IMR-90 (cell line): Measurements from ENCODE around the gene HSPA1A. TPM values are rescaled to one million over a fixed set of nuclear protein-coding genes. Genes with fewer than 3 reads are reported as not detected.

Source experiments
- ATAC-seq: fragments of 200-7000 bp; cut with Tn5 transposase; 2 replicates; pipeline ENCODE4 v1.9.1; 2020; ENCODE audit warnings: low read depth, mild to moderate bottlenecking, moderate library complexity
- BruUV-seq: library from RNA; stranded (reverse); fragments of 400-500 nt; replicated peaks from 2 replicates; lab custom pipeline; 2021; lab: Mats Ljungman, UMichigan
- CTCF ChIA-PET: fragments of 300-600 bp; formaldehyde crosslinking; extraction: SDS; loops from one replicate; lab custom pipeline; 2021; ENCODE audit warnings: antibody characterized with exemption; lab: Yijun Ruan, JAX
- POLR2A ChIA-PET: fragments of 300-600 bp; sonication (Branson Sonifier 250); formaldehyde crosslinking; loops from one replicate; lab custom pipeline; 2022; ENCODE audit warnings: antibody characterized with exemption; ENCODE audit not compliant: unreplicated experiment; lab: Charles Lee
- DNase-seq: peaks from one replicate; pipeline ENCODE4 v3.0.0; 2013
- H2AFZ ChIP-seq: replicated peaks from 2 replicates; pipeline ENCODE3; 2013; ENCODE audit warnings: low read length, mild to moderate bottlenecking; ENCODE audit not compliant: poor library complexity
- H2AK5ac ChIP-seq: 2 replicates; pipeline ENCODE4 v1.6.1; 2013; ENCODE audit warnings: low read depth, low read length, inconsistent platforms
- H2AK9ac ChIP-seq: replicated peaks from 2 replicates; pipeline ENCODE3; 2013; ENCODE audit warnings: mild to moderate bottlenecking, low read depth, low read length, moderate library complexity; ENCODE audit not compliant: poor library complexity
- H2BK120ac ChIP-seq: 2 replicates; pipeline ENCODE4 v1.6.1; 2013; ENCODE audit warnings: low read depth, low read length, inconsistent platforms
- H2BK15ac ChIP-seq: 3 replicates; pipeline ENCODE4 v1.6.1; 2013; ENCODE audit warnings: low read depth, low read length, inconsistent platforms
- H2BK20ac ChIP-seq: 2 replicates; pipeline ENCODE4 v1.6.1; 2013; ENCODE audit warnings: low read depth, mild to moderate bottlenecking, inconsistent platforms, low read length, moderate library complexity
- H2BK5ac ChIP-seq: 2 replicates; pipeline ENCODE4 v1.6.1; 2013; ENCODE audit warnings: mild to moderate bottlenecking, low read depth, low read length, inconsistent platforms; ENCODE audit not compliant: poor library complexity, severe bottlenecking
- H3K14ac ChIP-seq: replicated peaks from 2 replicates; pipeline ENCODE4 v1.6.1; 2013; ENCODE audit warnings: low read depth, low read length, inconsistent platforms
- H3K18ac ChIP-seq: 2 replicates; pipeline ENCODE4 v1.6.1; 2013; ENCODE audit warnings: low read depth, low read length, control low read depth
- H3K23ac ChIP-seq: 2 replicates; pipeline ENCODE4 v1.6.1; 2013; ENCODE audit warnings: low read depth, low read length, inconsistent platforms
- H3K27ac ChIP-seq: 2 replicates; pipeline ENCODE4 v1.5.1; 2013; ENCODE audit warnings: mild to moderate bottlenecking, control low read depth, low read length; ENCODE audit not compliant: insufficient read depth
- H3K27me3 ChIP-seq: 2 replicates; pipeline ENCODE4 v1.6.1; 2013; ENCODE audit warnings: low read length; ENCODE audit not compliant: control insufficient read depth, insufficient read depth
- H3K36me3 ChIP-seq: 2 replicates; pipeline ENCODE4 v1.6.1; 2013; ENCODE audit warnings: low read length, mixed read lengths; ENCODE audit not compliant: control insufficient read depth, insufficient read depth
- H3K4ac ChIP-seq: 2 replicates; pipeline ENCODE4 v1.6.1; 2013; ENCODE audit warnings: low read depth, low read length, inconsistent platforms
- H3K4me1 ChIP-seq: 2 replicates; pipeline ENCODE4 v1.6.1; 2013; ENCODE audit warnings: low read length, mixed read lengths; ENCODE audit not compliant: control insufficient read depth, insufficient read depth
- H3K4me2 ChIP-seq: 2 replicates; pipeline ENCODE4 v1.6.1; 2013; ENCODE audit warnings: low read depth, mild to moderate bottlenecking, control low read depth, low read length, moderate library complexity
- H3K4me3 ChIP-seq: 2 replicates; pipeline ENCODE4 v1.5.1; 2013; ENCODE audit warnings: low read depth, mild to moderate bottlenecking, control low read depth, low read length, moderate library complexity; ENCODE audit not compliant: insufficient read depth
- H3K56ac ChIP-seq: 2 replicates; pipeline ENCODE4 v1.6.1; 2013; ENCODE audit warnings: low read length, inconsistent platforms; ENCODE audit not compliant: insufficient read depth; ENCODE audit errors: extremely low read depth
- H3K79me1 ChIP-seq, 2 experiments: 2 replicates each; pipeline ENCODE4 v1.6.1; 2013; ENCODE audit warnings: low read length in 2 of 2, inconsistent platforms in 1 of 2, low read depth in 1 of 2
- H3K9ac ChIP-seq: 2 replicates; pipeline ENCODE4 v1.6.1; 2013; ENCODE audit warnings: low read depth, low read length, control low read depth
- H3K9me1 ChIP-seq: 2 replicates; pipeline ENCODE4 v1.6.1; 2013; ENCODE audit warnings: low read length, inconsistent platforms; ENCODE audit not compliant: insufficient read depth
- H3K9me3 ChIP-seq: 2 replicates; pipeline ENCODE4 v1.6.1; 2013; ENCODE audit warnings: low read length; ENCODE audit not compliant: control insufficient read depth, insufficient read depth
- H4K20me1 ChIP-seq: 2 replicates; pipeline ENCODE4 v1.6.1; 2013; ENCODE audit warnings: low read length, inconsistent platforms; ENCODE audit not compliant: insufficient read depth
- H4K5ac ChIP-seq: 2 replicates; pipeline ENCODE4 v1.6.1; 2013; ENCODE audit warnings: mild to moderate bottlenecking, low read depth, low read length, control low read depth
- H4K8ac ChIP-seq, 2 experiments: 2 replicates each; pipeline ENCODE4 v1.6.1; 2013; ENCODE audit warnings: low read depth in 2 of 2, low read length in 2 of 2, control low read depth in 1 of 2, inconsistent platforms in 1 of 2
- H4K91ac ChIP-seq: 2 replicates; pipeline ENCODE4 v1.6.1; 2013; ENCODE audit warnings: low read depth, low read length, inconsistent platforms; ENCODE audit not compliant: insufficient read depth
- BHLHE40 ChIP-seq: fragments of 150-350 bp; IDR thresholded peaks from 2 replicates; pipeline ENCODE4 v1.6.1; 2016; ENCODE audit warnings: mild to moderate bottlenecking, low read depth, low read length
- ELK1 ChIP-seq: fragments of 150-350 bp; IDR thresholded peaks from 2 replicates; pipeline ENCODE4 v1.6.1; 2016; ENCODE audit warnings: low read depth, mild to moderate bottlenecking, low read length, moderate library complexity, borderline replicate concordance
- FOS ChIP-seq: fragments of 150-350 bp; IDR thresholded peaks from 2 replicates; pipeline ENCODE4 v1.6.1; 2016; ENCODE audit warnings: low read depth, low read length
- MAFK ChIP-seq: IDR thresholded peaks from 2 replicates; pipeline ENCODE4 v1.6.1; 2012; ENCODE audit warnings: low read depth, low read length, improper control_type of control experiment
- MAZ ChIP-seq: IDR thresholded peaks from 2 replicates; pipeline ENCODE4 v1.6.1; 2012; ENCODE audit warnings: low read depth, mild to moderate bottlenecking, low read length, improper control_type of control experiment, moderate library complexity, borderline replicate concordance
- MXI1 ChIP-seq: IDR thresholded peaks from 2 replicates; pipeline ENCODE4 v1.6.1; 2012; ENCODE audit warnings: low read depth, mild to moderate bottlenecking, low read length, moderate library complexity, borderline replicate concordance
- NFE2L2 ChIP-seq: fragments of 150-350 bp; IDR thresholded peaks from 2 replicates; pipeline ENCODE4 v1.6.1; 2016; ENCODE audit warnings: low read depth, mild to moderate bottlenecking, low read length
- POLR2A ChIP-seq: IDR thresholded peaks from 2 replicates; pipeline ENCODE4 v1.6.1; 2012; ENCODE audit warnings: mild to moderate bottlenecking, low read depth, low read length
- RAD21 ChIP-seq: IDR thresholded peaks from 2 replicates; pipeline ENCODE4 v1.6.1; 2012; ENCODE audit warnings: low read length, improper control_type of control experiment
- RCOR1 ChIP-seq: IDR thresholded peaks from 2 replicates; pipeline ENCODE4 v1.6.1; 2012; ENCODE audit warnings: mild to moderate bottlenecking, low read length, improper control_type of control experiment; ENCODE audit not compliant: insufficient replicate concordance
- RFX5 ChIP-seq: IDR thresholded peaks from 2 replicates; pipeline ENCODE4 v1.8.0; 2012; ENCODE audit warnings: low read depth, mild to moderate bottlenecking, low read length, moderate library complexity
- USF2 ChIP-seq: fragments of 150-350 bp; IDR thresholded peaks from 2 replicates; pipeline ENCODE4 v1.6.1; 2017; ENCODE audit warnings: mild to moderate bottlenecking, antibody characterized with exemption, low read length, low read depth
- WGBS, 2 experiments: methylation state at CpG; one replicate each; pipeline versions ENCODE4 v1.1.5 to v1.1.7; 2013; ENCODE audit warnings: missing lambda C conversion rate in 2 of 2; ENCODE audit not compliant: insufficient read length in 1 of 2; ENCODE audit errors: extremely low coverage in 2 of 2; 5-methylcytosine and 5-hydroxymethylcytosine counted together
- dilution Hi-C: fragments of 300-500 bp; cut with HindIII; formaldehyde crosslinking; loops from one replicate; pipeline ENCODE4 v1.14.3; 2018; ENCODE audit warnings: low sequenced_read_pairs; ENCODE audit not compliant: unreplicated experiment
- in situ Hi-C: fragments of 300-500 bp; cut with MboI; formaldehyde crosslinking; loops from 3 replicates; pipeline ENCODE4 v1.14.3; 2019; ENCODE audit warnings: low sequenced_read_pairs, inconsistent platforms, mixed read lengths
- intact Hi-C: fragments of 100-400 bp; cut with micrococcal nuclease; formaldehyde crosslinking; loops from 2 replicates; pipeline ENCODE4 v1.10.0; 2022
- polyA plus RNA-seq, 3 experiments: library from polyadenylated mRNA; depleted of rRNA; stranded (reverse); fragments of >200 nt; gene quantifications; 2 replicates each; pipeline ENCODE4 v1.2.3, GENCODE V29; 2012; ENCODE audit warnings: low replicate concordance in 1 of 3
- total RNA-seq: library from RNA; depleted of rRNA; stranded (reverse); fragments of >200 nt; gene quantifications from 2 replicates; pipeline ENCODE4 v1.2.3, GENCODE V29; 2012

The HSPA1A gene
- total and polyA plus RNA-seq, 2 of the 4 experiments (the other 2 are of a cell fraction): 94.6 to 95.3 TPM

- 2% methylated on average over 32 of the region's 59 CpGs; no CpG with 5 or more reads in 1 of the 2 experiments for WGBS, 2 experiments
- Histone ChIP-seq H2BK5ac (peak overlapping the region; percentile 97), H3K27ac (peak overlapping the region; percentile 94), H3K56ac (peak overlapping the region; percentile 99), H3K27me3 (no peaks in the 10 kb centered on the region), H2BK15ac (peak overlapping the region; percentile 36; the same call in 1 of the 3 replicates), H3K14ac (peak overlapping the region; percentile 99), H2AK5ac (peak overlapping the region; percentile 96), H3K79me1 (peaks cover 28 to 55% of the 10 kb centered on the region in 2 experiments; a peak in 3 of 4 replicates), H2BK120ac (peak overlapping the region; percentile 92), H3K9me1 (peaks cover 7% of the 10 kb centered on the region; the same call in 1 of the 2 replicates), H3K4ac (peak overlapping the region; percentile 97), H3K23ac (peak overlapping the region; percentile 97), H3K9ac (peak overlapping the region; percentile 98), H2AFZ (peak overlapping the region; percentile 98), H3K9me3 (no peaks in the 10 kb centered on the region), H4K91ac (peak overlapping the region; percentile 90), H3K4me3 (peak overlapping the region; percentile 93), H4K20me1 (peaks cover 45% of the 10 kb centered on the region), H2AK9ac (peak overlapping the region; percentile 99), H3K36me3 (peaks cover 30% of the 10 kb centered on the region), H3K4me2 (peak overlapping the region; percentile 94), H3K18ac (peak overlapping the region; percentile 93), H4K8ac (peak overlapping the region; percentile 92 to 99), H3K4me1 (peaks cover 13% of the 10 kb centered on the region), H2BK20ac (peak overlapping the region; percentile 57; the same call in 1 of the 2 replicates), H4K5ac (peak overlapping the region; percentile 71)
- no TSS peak for BruUV-seq
- ATAC-seq (peak; percentile 80), DNase-seq (peak; percentile 84)
- ChIA-PET CTCF (no interaction called here), POLR2A (interaction anchor here (0.6 kb wide), 1 partner anchor 11 kb away, joined by 4 read pairs; no protein-coding TSS in a partner anchor)
- in situ Hi-C loops (loop anchor here (10.0 kb wide), 2 partner anchors 150 to 290 kb away; partner anchors contain the start of genes ATP6V1G2, DDX39B, LY6G5C and NFKBIL1), dilution Hi-C loops (no loop called here), intact Hi-C loops (loop anchor here (1.0 to 5.0 kb wide), 4 partner anchors 28 to 172 kb away; partner anchors contain the start of genes ABHD16A, C6orf47, GPANK1 and NEU1)
- TF ChIP-seq ELK1 (no peak), MAZ (peak; percentile 30; the same call in 1 of the 2 replicates), MAFK (no peak), USF2 (no peak), RAD21 (no peak), MXI1 (peak; percentile 26; the same call in 1 of the 2 replicates), BHLHE40 (no peak), POLR2A (peak; percentile 99), NFE2L2 (no peak), RCOR1 (no peak), RFX5 (no peak), FOS (no peak)
Measured at GRCh38 chr6:31834367-31835250, 19.3 kb downstream of the HSPA1A start.
